GM12892 (cell line): ENCODE data around the gene SYT5.

Source experiments
- DNase-seq: peaks from one replicate; pipeline ENCODE4 v3.0.0; 2011; ENCODE audit not compliant: insufficient read length
- FAIRE-seq: peaks from 2 replicates; lab custom pipeline; 2011; peaks lifted over from hg19 to GRCh38; lab: Jason Lieb, UNC
- POLR2A ChIP-seq: IDR thresholded peaks from 2 replicates; pipeline ENCODE4 v1.6.1; 2011; ENCODE audit warnings: low read depth, low read length, control low read depth
- POLR2AphosphoS5 ChIP-seq: IDR thresholded peaks from 2 replicates; pipeline ENCODE4 v1.6.1; 2011; ENCODE audit warnings: low read depth, low read length, control low read depth
- TAF1 ChIP-seq: IDR thresholded peaks from 2 replicates; pipeline ENCODE4 v1.6.1; 2011; ENCODE audit warnings: low read depth, mild to moderate bottlenecking, control low read depth, low read length, borderline replicate concordance

Gene SYT5

GRCh38 chr19:55147545-55148251 is 32.4 kb downstream of the SYT5 start:
- TF ChIP-seq TAF1, result no peak
- DNase-seq, result no peak
- FAIRE-seq, result no peak

GRCh38 chr19:55146705-55147273 is 33.3 kb downstream of the SYT5 start:
- DNase-seq, result no peak
- no peak for FAIRE-seq
- TF ChIP-seq POLR2A, result no peak
- no peak for TF ChIP-seq POLR2AphosphoS5
- no peak for TF ChIP-seq TAF1

GRCh38 chr19:55146078-55146704 is 33.9 kb downstream of the SYT5 start:
- TF ChIP-seq POLR2A, result no peak
- TF ChIP-seq TAF1, result no peak
- no peak for TF ChIP-seq POLR2AphosphoS5
- no peak for FAIRE-seq
- DNase-seq, result no peak

- FAIRE-seq (no peak), DNase-seq (no peak)
- TF ChIP-seq POLR2A (no peak), TAF1 (no peak), POLR2AphosphoS5 (no peak)
These were observed 34.9 kb downstream of the SYT5 start for GRCh38 chr19:55145232-55145631.

GRCh38 chr19:55141696-55142095 is 38.4 kb downstream of the SYT5 start:
- no peak for FAIRE-seq
- no peak for DNase-seq
- no peak for TF ChIP-seq POLR2AphosphoS5

- DNase-seq, result no peak
- TF ChIP-seq POLR2AphosphoS5 (no peak), TAF1 (no peak), POLR2A (no peak)
- no peak for FAIRE-seq
These were observed 42.2 kb downstream of the SYT5 start for GRCh38 chr19:55137915-55138314.

GRCh38 chr19:55136399-55137102 is 43.5 kb downstream of the SYT5 start:
- FAIRE-seq, result no peak
- no peak for DNase-seq
- no peak for TF ChIP-seq POLR2AphosphoS5
- TF ChIP-seq POLR2A, result no peak
- no peak for TF ChIP-seq TAF1

GRCh38 chr19:55134736-55135135 is 45.4 kb downstream of the SYT5 start:
- TF ChIP-seq TAF1 (no peak), POLR2A (no peak), POLR2AphosphoS5 (no peak)
- FAIRE-seq (no peak), DNase-seq (no peak)

- TF ChIP-seq POLR2AphosphoS5 (no peak), POLR2A (no peak), TAF1 (no peak)
- DNase-seq (no peak), FAIRE-seq (no peak)
These were observed 46.2 kb downstream of the SYT5 start for GRCh38 chr19:55133639-55134444.

GRCh38 chr19:55132453-55133129 is 47.5 kb downstream of the SYT5 start:
- no peak for TF ChIP-seq POLR2A
- TF ChIP-seq TAF1, result no peak
- no peak for TF ChIP-seq POLR2AphosphoS5
- DNase-seq (no peak), FAIRE-seq (no peak)

GRCh38 chr19:55131421-55131820 is 48.7 kb downstream of the SYT5 start:
- DNase-seq (no peak), FAIRE-seq (no peak)
- no peak for TF ChIP-seq POLR2A
- TF ChIP-seq POLR2AphosphoS5, result no peak
- TF ChIP-seq TAF1, result no peak
